GM12878 (cell line): ENCODE measurements around the gene SNX32. TPM values are rescaled to one million over a fixed set of nuclear protein-coding genes. Genes with fewer than 3 reads are reported as not detected.

Experiments
- ATAC-seq: fragments of 200-7000 bp; cut with Tn5 transposase; 3 replicates; pipeline ENCODE4 v1.9.1; 2020; ENCODE audit warnings: mild to moderate bottlenecking, moderate library complexity
- BruUV-seq: library from RNA; stranded (reverse); fragments of 400-500 nt; replicated peaks from 2 replicates; lab custom pipeline; 2021; lab: Mats Ljungman, UMichigan
- CTCF ChIA-PET: fragments of 300-600 bp; sonication (Branson Sonifier 250); formaldehyde crosslinking; extraction: SDS; loops from one replicate; lab custom pipeline; 2021; ENCODE audit warnings: inconsistent platforms; lab: Yijun Ruan, JAX
- POLR2A ChIA-PET: fragments of 350-600 bp; formaldehyde crosslinking; extraction: SDS; loops from one replicate; lab custom pipeline; 2021; ENCODE audit warnings: inconsistent platforms; lab: Charles Lee
- RAD21 ChIA-PET: fragments of 300-600 bp; sonication (Branson Sonifier 250); formaldehyde crosslinking; loops from one replicate; lab custom pipeline; 2023; ENCODE audit warnings: antibody characterized with exemption; ENCODE audit not compliant: unreplicated experiment; lab: Charles Lee
- SMC1A ChIA-PET: fragments of 300-600 bp; sonication (Branson Sonifier 250); formaldehyde crosslinking; loops from one replicate; lab custom pipeline; 2023; ENCODE audit not compliant: unreplicated experiment, uncharacterized antibody; lab: Charles Lee
- DNase-seq: peaks from one replicate; pipeline ENCODE4 v3.0.0-alpha.2; 2011; ENCODE audit warnings: low read depth, low spot score
- FAIRE-seq: peaks from 3 replicates; lab custom pipeline; 2011; peaks lifted over from hg19 to GRCh38; lab: Jason Lieb, UNC
- H2AFZ ChIP-seq: 2 replicates; pipeline ENCODE4 v1.6.0; 2011; ENCODE audit warnings: low read depth, low read length, control low read depth; ENCODE audit not compliant: control insufficient read depth
- H3K27ac ChIP-seq: 2 replicates; pipeline ENCODE4 v1.5.1; 2011; ENCODE audit warnings: control low read depth; ENCODE audit not compliant: control insufficient read depth, insufficient read depth
- H3K27me3 ChIP-seq, 2 experiments: replicated peaks in 1 of 2; 2 replicates each; pipeline versions ENCODE4 v1.6.0 to v1.6.1; 2011; ENCODE audit warnings: low read length in 1 of 2; ENCODE audit not compliant: control insufficient read depth in 2 of 2, insufficient read depth in 2 of 2
- H3K36me3 ChIP-seq, 2 experiments: 2 replicates each; pipeline ENCODE4 v1.5.1; 2011; ENCODE audit warnings: low read length in 1 of 2; ENCODE audit not compliant: control insufficient read depth in 2 of 2, insufficient read depth in 2 of 2
- H3K4me1 ChIP-seq: 2 replicates; pipeline ENCODE4 v1.6.1; 2011; ENCODE audit warnings: mild to moderate bottlenecking, low read length, moderate library complexity, mixed read lengths; ENCODE audit not compliant: control insufficient read depth, insufficient read depth
- H3K4me2 ChIP-seq: 2 replicates; pipeline ENCODE4 v1.6.0; 2011; ENCODE audit warnings: control low read depth; ENCODE audit not compliant: control insufficient read depth, insufficient read depth
- H3K4me3 ChIP-seq: fragments of 200-600 bp; sonication (generic); 2 replicates; pipeline ENCODE4 v1.5.1; 2016
- H3K79me2 ChIP-seq: 2 replicates; pipeline ENCODE4 v1.6.0; 2011; ENCODE audit warnings: low read length; ENCODE audit not compliant: control insufficient read depth, insufficient read depth
- H3K9ac ChIP-seq: 2 replicates; pipeline ENCODE4 v1.8.0; 2011; ENCODE audit warnings: low read length, control low read depth, mixed read lengths; ENCODE audit not compliant: control insufficient read depth, insufficient read depth
- H3K9me3 ChIP-seq: replicated peaks from 3 replicates; pipeline ENCODE4 v1.5.1; 2011; ENCODE audit warnings: mild to moderate bottlenecking, low read length; ENCODE audit not compliant: control insufficient read depth, insufficient read depth
- H4K20me1 ChIP-seq: 2 replicates; pipeline ENCODE4 v1.6.0; 2011; ENCODE audit not compliant: control insufficient read depth, insufficient read depth
- ASH2L ChIP-seq: fragments of 300-600, 200-600 bp; sonication (generic); IDR thresholded peaks from 2 replicates; pipeline ENCODE4 v1.6.1; 2017; ENCODE audit warnings: low read depth, mild to moderate bottlenecking, borderline replicate concordance
- ATF7 ChIP-seq: fragments of 450-650 bp; IDR thresholded peaks from 2 replicates; pipeline ENCODE4 v1.6.1; 2016; ENCODE audit warnings: low read depth, mild to moderate bottlenecking
- BACH1 ChIP-seq: fragments of 450-650 bp; IDR thresholded peaks from 2 replicates; pipeline ENCODE4 v1.6.1; 2017; ENCODE audit warnings: mild to moderate bottlenecking, borderline replicate concordance
- CBX3 ChIP-seq: fragments of 200-600 bp; sonication (generic); IDR thresholded peaks from 2 replicates; pipeline ENCODE4 v1.6.1; 2016; ENCODE audit warnings: low read depth, borderline replicate concordance
- IRF4 ChIP-seq: IDR thresholded peaks from 2 replicates; pipeline ENCODE4 v1.6.1; 2011; ENCODE audit warnings: low read depth, low read length
- JUND ChIP-seq: IDR thresholded peaks from 2 replicates; pipeline ENCODE4 v1.6.1; 2012; ENCODE audit warnings: low read depth, mild to moderate bottlenecking, low read length, improper control_type of control experiment, moderate library complexity
- PAX8 ChIP-seq: fragments of 450-650 bp; IDR thresholded peaks from 2 replicates; pipeline ENCODE4 v1.6.1; 2017; ENCODE audit warnings: mild to moderate bottlenecking, moderate library complexity
- RCOR1 ChIP-seq: conservative IDR thresholded peaks from 2 replicates; pipeline ENCODE4 v1.6.1; 2012; ENCODE audit warnings: low read depth, low read length, improper control_type of control experiment
- SIX5 ChIP-seq: IDR thresholded peaks from 2 replicates; pipeline ENCODE4 v1.6.1; 2011; ENCODE audit warnings: mild to moderate bottlenecking, low read depth, low read length, moderate library complexity; ENCODE audit not compliant: severe bottlenecking
- SMC3 ChIP-seq: IDR thresholded peaks from 2 replicates; pipeline ENCODE4 v1.6.1; 2011; ENCODE audit warnings: low read length, improper control_type of control experiment, borderline replicate concordance
- SRF ChIP-seq, 2 experiments: IDR thresholded peaks; 2 replicates each; pipeline ENCODE4 v1.6.1; 2011; ENCODE audit warnings: low read depth in 2 of 2, low read length in 2 of 2, mild to moderate bottlenecking in 1 of 2, moderate library complexity in 1 of 2
- SUPT20H ChIP-seq: IDR thresholded peaks from 2 replicates; pipeline ENCODE4 v1.6.1; 2011; ENCODE audit warnings: low read depth, mild to moderate bottlenecking, low read length, moderate library complexity, borderline replicate concordance; ENCODE audit not compliant: control insufficient read depth
- TCF7 ChIP-seq: IDR thresholded peaks from 2 replicates; pipeline ENCODE4 v1.6.1; 2014; ENCODE audit warnings: antibody characterized with exemption, borderline replicate concordance
- WGBS: methylation state at CpG from one replicate; pipeline ENCODE4 v1.1.6; 2016; ENCODE audit warnings: low lambda C conversion rate; ENCODE audit not compliant: insufficient replicate concordance, insufficient coverage; ENCODE audit errors: missing lambda C conversion rate; 5-methylcytosine and 5-hydroxymethylcytosine counted together
- in situ Hi-C: fragments of 300-500 bp; cut with MboI; formaldehyde crosslinking; loops from 9 replicates; pipeline ENCODE4 v1.14.3; 2018; ENCODE audit warnings: mixed read lengths
- intact Hi-C: fragments of 100-400 bp; cut with micrococcal nuclease; formaldehyde crosslinking; loops from one replicate; pipeline ENCODE4 v1.14.2; 2022; ENCODE audit not compliant: unreplicated experiment
- polyA plus RNA-seq, 11 experiments: library from polyadenylated mRNA; depleted of rRNA in 4 of 11; unstranded in 6 of 11; stranded (reverse) in 5 of 11; fragments of >200 nt; fragmentation: Nextera tagmentation in 4 of 11; fragmentation: Illumina TruSeq in 1 of 11; extraction: Ambion mirVana in 4 of 11; extraction: Trizol in 1 of 11; gene quantifications; 1 replicate in 1 of 11; 2 replicates in 10 of 11; pipeline versions ENCODE4 v1.2.1 to v1.2.3, GENCODE V29; 2011 to 2016; ENCODE audit warnings: inconsistent platforms in 2 of 11, missing spikeins in 2 of 11, low read depth in 1 of 11
- total RNA-seq, 4 experiments: library from RNA; depleted of rRNA in 3 of 4; stranded (reverse); fragments of >200 nt in 3 of 4; fragmentation: Illumina TruSeq in 1 of 4; extraction: Trizol in 1 of 4; gene quantifications; 2 replicates each; pipeline versions ENCODE4 v1.2.1 to v1.2.3, GENCODE V29; 2013 to 2021
- TF ChIP-seq, protein P1 (sequence below): fragments of 450-650 bp; IDR thresholded peaks from 2 replicates; pipeline ENCODE4 v1.6.1; 2017; ENCODE audit warnings: mild to moderate bottlenecking
- TF ChIP-seq, protein P2 (sequence below): fragments of 450-650 bp; formaldehyde crosslinking; IDR thresholded peaks from 2 replicates; pipeline ENCODE4 v1.4.0; 2022; ENCODE audit warnings: mild to moderate bottlenecking, moderate library complexity
- TF ChIP-seq, protein P3 (sequence below): fragments of 450-650 bp; IDR thresholded peaks from 2 replicates; pipeline ENCODE4 v1.6.1; 2016; ENCODE audit warnings: mild to moderate bottlenecking, moderate library complexity, borderline replicate concordance

Gene SNX32
- total and polyA plus RNA-seq, 10 of the 15 experiments (the other 5 are each of a cell fraction or from before 2014, with no cell fraction given) = 0.04 to 1.5 (median 0.11) TPM; not detected in 1

DNA sequence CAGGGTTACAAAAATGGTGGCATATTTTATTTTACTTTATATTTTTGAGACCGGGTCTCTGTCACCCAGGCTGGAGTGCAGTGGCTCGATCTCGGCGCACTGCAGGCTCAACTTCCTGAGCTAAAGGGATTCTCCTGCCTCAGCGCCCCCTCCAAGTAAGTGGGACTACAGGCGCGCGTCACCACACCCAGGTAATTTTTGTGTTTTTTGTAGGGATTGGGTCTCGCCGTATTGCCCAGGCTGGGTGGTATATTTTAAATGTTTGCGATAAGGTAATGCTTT is 67.1 kb downstream of the SNX32 start:
- H2AFZ ChIP-seq = no peak overlapping the region
- ATAC-seq = no peak
- intact Hi-C loops = no loop called here
- H3K79me2 ChIP-seq = peaks cover 9% of the 10 kb centered on the region
- H3K27ac ChIP-seq = no peak overlapping the region
- BruUV-seq = no TSS peak
- WGBS = 90% methylated on average over 11 of the region's 11 CpGs
- no peak for DNase-seq
- H3K36me3 ChIP-seq = no peaks in the 10 kb centered on the region
- no peak for FAIRE-seq
- TF ChIP-seq IRF4 (no peak), BACH1 (no peak), ASH2L (no peak), CBX3 (no peak), TCF7 (no peak), JUND (no peak), SRF (IDR thresholded peaks at IDR 0.05; ENCODE audit: low read depth in 2 of 2, low read length in 2 of 2) (no peak), SMC3 (no peak), PAX8 (no peak), RCOR1 (no peak), ATF7 (no peak), SIX5 (no peak), SUPT20H (no peak)
- TF ChIP-seq, protein P1, sequence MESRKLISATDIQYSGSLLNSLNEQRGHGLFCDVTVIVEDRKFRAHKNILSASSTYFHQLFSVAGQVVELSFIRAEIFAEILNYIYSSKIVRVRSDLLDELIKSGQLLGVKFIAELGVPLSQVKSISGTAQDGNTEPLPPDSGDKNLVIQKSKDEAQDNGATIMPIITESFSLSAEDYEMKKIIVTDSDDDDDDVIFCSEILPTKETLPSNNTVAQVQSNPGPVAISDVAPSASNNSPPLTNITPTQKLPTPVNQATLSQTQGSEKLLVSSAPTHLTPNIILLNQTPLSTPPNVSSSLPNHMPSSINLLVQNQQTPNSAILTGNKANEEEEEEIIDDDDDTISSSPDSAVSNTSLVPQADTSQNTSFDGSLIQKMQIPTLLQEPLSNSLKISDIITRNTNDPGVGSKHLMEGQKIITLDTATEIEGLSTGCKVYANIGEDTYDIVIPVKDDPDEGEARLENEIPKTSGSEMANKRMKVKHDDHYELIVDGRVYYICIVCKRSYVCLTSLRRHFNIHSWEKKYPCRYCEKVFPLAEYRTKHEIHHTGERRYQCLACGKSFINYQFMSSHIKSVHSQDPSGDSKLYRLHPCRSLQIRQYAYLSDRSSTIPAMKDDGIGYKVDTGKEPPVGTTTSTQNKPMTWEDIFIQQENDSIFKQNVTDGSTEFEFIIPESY = no peak
- TF ChIP-seq, protein P2, sequence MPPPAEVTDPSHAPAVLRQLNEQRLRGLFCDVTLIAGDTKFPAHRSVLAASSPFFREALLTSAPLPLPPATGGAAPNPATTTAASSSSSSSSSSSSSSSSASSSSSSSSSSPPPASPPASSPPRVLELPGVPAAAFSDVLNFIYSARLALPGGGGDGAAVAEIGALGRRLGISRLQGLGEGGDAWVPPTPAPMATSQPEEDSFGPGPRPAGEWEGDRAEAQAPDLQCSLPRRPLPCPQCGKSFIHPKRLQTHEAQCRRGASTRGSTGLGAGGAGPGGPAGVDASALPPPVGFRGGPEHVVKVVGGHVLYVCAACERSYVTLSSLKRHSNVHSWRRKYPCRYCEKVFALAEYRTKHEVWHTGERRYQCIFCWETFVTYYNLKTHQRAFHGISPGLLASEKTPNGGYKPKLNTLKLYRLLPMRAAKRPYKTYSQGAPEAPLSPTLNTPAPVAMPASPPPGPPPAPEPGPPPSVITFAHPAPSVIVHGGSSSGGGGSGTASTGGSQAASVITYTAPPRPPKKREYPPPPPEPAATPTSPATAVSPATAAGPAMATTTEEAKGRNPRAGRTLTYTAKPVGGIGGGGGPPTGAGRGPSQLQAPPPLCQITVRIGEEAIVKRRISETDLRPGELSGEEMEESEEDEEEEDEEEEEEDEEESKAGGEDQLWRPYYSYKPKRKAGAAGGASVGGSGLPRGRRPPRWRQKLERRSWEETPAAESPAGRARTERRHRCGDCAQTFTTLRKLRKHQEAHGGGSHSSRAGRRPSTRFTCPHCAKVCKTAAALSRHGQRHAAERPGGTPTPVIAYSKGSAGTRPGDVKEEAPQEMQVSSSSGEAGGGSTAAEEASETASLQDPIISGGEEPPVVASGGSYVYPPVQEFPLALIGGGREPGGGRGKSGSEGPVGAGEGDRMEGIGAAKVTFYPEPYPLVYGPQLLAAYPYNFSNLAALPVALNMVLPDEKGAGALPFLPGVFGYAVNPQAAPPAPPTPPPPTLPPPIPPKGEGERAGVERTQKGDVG = no peak
- TF ChIP-seq, protein P3, sequence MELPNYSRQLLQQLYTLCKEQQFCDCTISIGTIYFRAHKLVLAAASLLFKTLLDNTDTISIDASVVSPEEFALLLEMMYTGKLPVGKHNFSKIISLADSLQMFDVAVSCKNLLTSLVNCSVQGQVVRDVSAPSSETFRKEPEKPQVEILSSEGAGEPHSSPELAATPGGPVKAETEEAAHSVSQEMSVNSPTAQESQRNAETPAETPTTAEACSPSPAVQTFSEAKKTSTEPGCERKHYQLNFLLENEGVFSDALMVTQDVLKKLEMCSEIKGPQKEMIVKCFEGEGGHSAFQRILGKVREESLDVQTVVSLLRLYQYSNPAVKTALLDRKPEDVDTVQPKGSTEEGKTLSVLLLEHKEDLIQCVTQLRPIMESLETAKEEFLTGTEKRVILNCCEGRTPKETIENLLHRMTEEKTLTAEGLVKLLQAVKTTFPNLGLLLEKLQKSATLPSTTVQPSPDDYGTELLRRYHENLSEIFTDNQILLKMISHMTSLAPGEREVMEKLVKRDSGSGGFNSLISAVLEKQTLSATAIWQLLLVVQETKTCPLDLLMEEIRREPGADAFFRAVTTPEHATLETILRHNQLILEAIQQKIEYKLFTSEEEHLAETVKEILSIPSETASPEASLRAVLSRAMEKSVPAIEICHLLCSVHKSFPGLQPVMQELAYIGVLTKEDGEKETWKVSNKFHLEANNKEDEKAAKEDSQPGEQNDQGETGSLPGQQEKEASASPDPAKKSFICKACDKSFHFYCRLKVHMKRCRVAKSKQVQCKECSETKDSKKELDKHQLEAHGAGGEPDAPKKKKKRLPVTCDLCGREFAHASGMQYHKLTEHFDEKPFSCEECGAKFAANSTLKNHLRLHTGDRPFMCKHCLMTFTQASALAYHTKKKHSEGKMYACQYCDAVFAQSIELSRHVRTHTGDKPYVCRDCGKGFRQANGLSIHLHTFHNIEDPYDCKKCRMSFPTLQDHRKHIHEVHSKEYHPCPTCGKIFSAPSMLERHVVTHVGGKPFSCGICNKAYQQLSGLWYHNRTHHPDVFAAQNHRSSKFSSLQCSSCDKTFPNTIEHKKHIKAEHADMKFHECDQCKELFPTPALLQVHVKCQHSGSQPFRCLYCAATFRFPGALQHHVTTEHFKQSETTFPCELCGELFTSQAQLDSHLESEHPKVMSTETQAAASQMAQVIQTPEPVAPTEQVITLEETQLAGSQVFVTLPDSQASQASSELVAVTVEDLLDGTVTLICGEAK = no peak
- in situ Hi-C loops = no loop called here
- peak overlapping the region; percentile 86 for H3K4me2 ChIP-seq
- SMC1A ChIA-PET = interaction anchor here (0.7 to 5.6 kb wide), 5 partner anchors 12 to 90 kb away, joined by 3 to 47 read pairs (median 3); partner anchors contain the start of genes CCDC85B and FIBP
- no peaks in the 10 kb centered on the region for H4K20me1 ChIP-seq
- H3K9me3 ChIP-seq = no peaks in the 10 kb centered on the region
- H3K27me3 ChIP-seq = no peaks in the 10 kb centered on the region; a peak in 1 of 4 replicates
- RAD21 ChIA-PET = interaction anchor here (0.5 to 2.6 kb wide), 4 partner anchors 10 to 200 kb away, joined by 4 to 23 read pairs (median 5); partner anchors contain the start of genes CCDC85B and MUS81
- POLR2A ChIA-PET = interaction anchor here (0.6 to 4.9 kb wide), 6 partner anchors 9 to 227 kb away, joined by 3 to 67 read pairs (median 6); partner anchors contain the start of genes CCDC85B and FIBP
- CTCF ChIA-PET = interaction anchor here (1.1 to 6.5 kb wide), 5 partner anchors 11 to 87 kb away, joined by 3 to 67 read pairs (median 4); partner anchors contain the start of genes CCDC85B and FIBP
- H3K4me3 ChIP-seq = no peak overlapping the region
- no peak overlapping the region for H3K9ac ChIP-seq
- 0 out of 2 replicates have a peak, but pooled peaks cover 6% of the 10 kb centered on the region for H3K4me1 ChIP-seq
